IPS-20b (cell line): ENCODE measurements around the gene PLCL1.

ENCODE experiments used
- H3K27ac ChIP-seq: one replicate; pipeline ENCODE4 v1.5.1; 2013; ENCODE audit warnings: low read length
- H3K27me3 ChIP-seq: 2 replicates; pipeline ENCODE4 v1.6.1; 2013; ENCODE audit warnings: mild to moderate bottlenecking, low read length, inconsistent platforms; ENCODE audit not compliant: insufficient read depth
- H3K36me3 ChIP-seq: 2 replicates; pipeline ENCODE4 v1.6.1; 2013; ENCODE audit warnings: low read depth, mild to moderate bottlenecking, inconsistent platforms, low read length, moderate library complexity; ENCODE audit not compliant: insufficient read depth
- H3K4me1 ChIP-seq: 2 replicates; pipeline ENCODE4 v1.6.1; 2013; ENCODE audit warnings: mild to moderate bottlenecking, control low read depth, inconsistent platforms, low read length, moderate library complexity; ENCODE audit not compliant: insufficient read depth
- H3K4me3 ChIP-seq: 2 replicates; pipeline ENCODE4 v1.5.1; 2013; ENCODE audit warnings: mild to moderate bottlenecking, low read length, inconsistent platforms
- H3K9ac ChIP-seq: 2 replicates; pipeline ENCODE4 v1.6.1; 2013; ENCODE audit warnings: low read depth, mild to moderate bottlenecking, inconsistent platforms, low read length, moderate library complexity
- H3K9me3 ChIP-seq: 2 replicates; pipeline ENCODE4 v1.6.1; 2013; ENCODE audit warnings: mild to moderate bottlenecking, low read depth, low read length, inconsistent platforms; ENCODE audit not compliant: insufficient read depth

Gene PLCL1

GRCh38 chr2:197795277-197795676, 9.1 kb upstream of the PLCL1 start:
- Histone ChIP-seq H3K36me3 (no peaks in the 10 kb centered on the region), H3K4me1 (no peaks in the 10 kb centered on the region), H3K27me3 (no peaks in the 10 kb centered on the region), H3K9ac (no peak overlapping the region), H3K9me3 (peaks cover 3% of the 10 kb centered on the region; the same call in 1 of the 2 replicates), H3K27ac (no peak overlapping the region), H3K4me3 (no peak overlapping the region)

- H3K27ac ChIP-seq: no peak overlapping the region
- H3K9me3 ChIP-seq: peaks cover 3% of the 10 kb centered on the region; the same call in 1 of the 2 replicates
- H3K27me3 ChIP-seq: peaks cover 2% of the 10 kb centered on the region; the same call in 1 of the 2 replicates
- no peaks in the 10 kb centered on the region for H3K4me1 ChIP-seq
- H3K9ac ChIP-seq: no peak overlapping the region
- H3K4me3 ChIP-seq: no peak overlapping the region
- H3K36me3 ChIP-seq: no peaks in the 10 kb centered on the region
Observed at GRCh38 chr2:197798187-197798586, 6.2 kb upstream of the PLCL1 start.

GRCh38 chr2:197799068-197799467, 5.3 kb upstream of the PLCL1 start:
- Histone ChIP-seq H3K27me3 (peaks cover 10% of the 10 kb centered on the region), H3K36me3 (no peaks in the 10 kb centered on the region), H3K9ac (no peak overlapping the region), H3K4me3 (no peak overlapping the region), H3K27ac (no peak overlapping the region), H3K9me3 (peaks cover 3% of the 10 kb centered on the region; the same call in 1 of the 2 replicates), H3K4me1 (no peaks in the 10 kb centered on the region)

- H3K4me1 ChIP-seq: no peaks in the 10 kb centered on the region
- no peaks in the 10 kb centered on the region for H3K36me3 ChIP-seq
- H3K9me3 ChIP-seq: peaks cover 3% of the 10 kb centered on the region; the same call in 1 of the 2 replicates
- H3K4me3 ChIP-seq: no peak overlapping the region
- H3K27ac ChIP-seq: no peak overlapping the region
- H3K27me3 ChIP-seq: peaks cover 15% of the 10 kb centered on the region
- H3K9ac ChIP-seq: no peak overlapping the region
Observed at GRCh38 chr2:197800091-197800490, 4.3 kb upstream of the PLCL1 start.

- no peak overlapping the region for H3K27ac ChIP-seq
- no peak overlapping the region for H3K4me3 ChIP-seq
- H3K4me1 ChIP-seq: no peaks in the 10 kb centered on the region
- no peaks in the 10 kb centered on the region for H3K36me3 ChIP-seq
- peaks cover 25% of the 10 kb centered on the region for H3K27me3 ChIP-seq
- H3K9ac ChIP-seq: no peak overlapping the region
- H3K9me3 ChIP-seq: peaks cover 3% of the 10 kb centered on the region; the same call in 1 of the 2 replicates
Observed at GRCh38 chr2:197801033-197801432, 3.4 kb upstream of the PLCL1 start.

- no peaks in the 10 kb centered on the region for H3K9me3 ChIP-seq
- no peaks in the 10 kb centered on the region for H3K36me3 ChIP-seq
- no peak overlapping the region for H3K9ac ChIP-seq
- H3K4me3 ChIP-seq: no peak overlapping the region
- no peaks in the 10 kb centered on the region for H3K4me1 ChIP-seq
- peaks cover 45% of the 10 kb centered on the region for H3K27me3 ChIP-seq
- no peak overlapping the region for H3K27ac ChIP-seq
Observed at GRCh38 chr2:197803033-197803444, 1.4 kb upstream of the PLCL1 start.

- Histone ChIP-seq H3K27ac (no peak overlapping the region), H3K9me3 (no peaks in the 10 kb centered on the region), H3K4me1 (no peaks in the 10 kb centered on the region), H3K4me3 (peak overlapping the region; percentile 62), H3K27me3 (peaks cover 50% of the 10 kb centered on the region), H3K9ac (no peak overlapping the region), H3K36me3 (no peaks in the 10 kb centered on the region)
Observed at GRCh38 chr2:197804758-197805714, 643 bp downstream of the PLCL1 start.

GRCh38 chr2:197805715-197806633, 1.6 kb downstream of the PLCL1 start:
- Histone ChIP-seq H3K9me3 (no peaks in the 10 kb centered on the region), H3K27me3 (peaks cover 50% of the 10 kb centered on the region), H3K9ac (no peak overlapping the region), H3K36me3 (no peaks in the 10 kb centered on the region), H3K27ac (no peak overlapping the region), H3K4me1 (no peaks in the 10 kb centered on the region), H3K4me3 (peak overlapping the region; percentile 62)

GRCh38 chr2:197809064-197809463, 4.7 kb downstream of the PLCL1 start:
- no peaks in the 10 kb centered on the region for H3K36me3 ChIP-seq
- no peaks in the 10 kb centered on the region for H3K9me3 ChIP-seq
- no peak overlapping the region for H3K27ac ChIP-seq
- no peak overlapping the region for H3K4me3 ChIP-seq
- H3K9ac ChIP-seq: no peak overlapping the region
- H3K4me1 ChIP-seq: no peaks in the 10 kb centered on the region
- H3K27me3 ChIP-seq: peaks cover 40% of the 10 kb centered on the region

- no peak overlapping the region for H3K9ac ChIP-seq
- no peaks in the 10 kb centered on the region for H3K36me3 ChIP-seq
- H3K27me3 ChIP-seq: peaks cover 35% of the 10 kb centered on the region
- H3K9me3 ChIP-seq: no peaks in the 10 kb centered on the region
- H3K27ac ChIP-seq: no peak overlapping the region
- no peaks in the 10 kb centered on the region for H3K4me1 ChIP-seq
- no peak overlapping the region for H3K4me3 ChIP-seq
Observed at GRCh38 chr2:197810016-197810415, 5.6 kb downstream of the PLCL1 start.

GRCh38 chr2:197810491-197810890, 6.1 kb downstream of the PLCL1 start:
- Histone ChIP-seq H3K9ac (no peak overlapping the region), H3K4me3 (no peak overlapping the region), H3K4me1 (no peaks in the 10 kb centered on the region), H3K9me3 (no peaks in the 10 kb centered on the region), H3K27ac (no peak overlapping the region), H3K36me3 (no peaks in the 10 kb centered on the region), H3K27me3 (peaks cover 31% of the 10 kb centered on the region)
